Activated CD8-positive, alpha-beta memory T cell treated with anti-CD3 and anti-CD28 coated beads for 48 hours (primary cell): ENCODE measurements around the gene COL23A1.

Experiments
- DNase-seq, 3 experiments: peaks; one replicate each; pipeline ENCODE4 v3.0.0-alpha.2; 2020; ENCODE audit warnings: low read depth in 2 of 3, low spot score in 2 of 3

Gene COL23A1

DNA sequence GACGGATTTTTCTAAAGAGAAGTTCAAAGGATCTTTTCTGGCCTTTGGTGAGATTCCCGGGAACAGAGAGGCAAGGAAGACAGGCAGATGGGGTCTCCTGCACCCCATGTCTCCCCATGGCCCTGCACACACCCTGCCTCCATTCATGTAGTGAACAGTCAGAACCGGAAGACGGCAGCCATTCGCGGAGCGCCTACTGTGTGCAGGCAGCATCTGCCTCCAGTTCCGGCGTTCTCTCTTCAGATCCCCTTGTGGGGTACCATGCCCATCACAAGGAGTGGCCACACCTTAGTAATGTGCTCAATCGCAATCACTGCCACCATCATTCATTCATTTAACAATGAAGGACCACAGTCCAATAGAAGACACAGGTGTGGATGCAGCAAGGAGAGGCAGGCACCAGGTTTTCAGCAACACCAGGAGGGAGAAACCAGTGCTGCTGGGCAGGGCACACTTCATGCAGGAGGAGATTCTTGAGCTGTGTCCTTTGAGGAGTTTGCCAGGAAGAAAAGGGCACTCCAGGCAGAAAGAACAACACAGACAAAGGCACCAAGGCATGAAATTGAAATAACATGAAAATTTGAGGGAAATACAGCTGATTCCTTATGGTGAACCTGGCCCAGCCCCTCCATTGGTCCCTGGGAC lies 186.1 kb downstream of the COL23A1 start:
- no peak for DNase-seq

GRCh38 chr5:178403351-178403750 lies 186.8 kb downstream of the COL23A1 start:
- DNase-seq: no peak

DNA sequence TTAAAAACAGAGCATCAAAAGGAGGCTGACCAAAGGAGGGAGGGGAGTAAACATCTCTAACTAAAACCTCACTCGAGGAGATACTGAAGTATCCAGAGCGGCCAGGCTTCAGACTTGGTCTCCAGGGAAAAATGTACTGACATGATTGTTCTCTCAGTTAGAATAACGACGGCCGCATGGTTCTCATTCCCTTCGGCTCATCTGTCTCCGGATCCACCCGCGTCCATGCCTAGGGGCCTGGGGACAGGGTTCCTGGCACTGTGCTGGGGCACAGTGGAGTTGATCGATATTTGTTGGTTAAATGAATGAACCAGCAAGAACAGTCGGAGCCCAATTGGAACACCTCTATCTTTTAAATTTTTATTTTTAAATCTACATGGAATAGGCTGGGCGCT lies 190.5 kb downstream of the COL23A1 start:
- no peak for DNase-seq

- DNase-seq: no peak
Measured at GRCh38 chr5:178398901-178399700, 191.1 kb downstream of the COL23A1 start.

DNA sequence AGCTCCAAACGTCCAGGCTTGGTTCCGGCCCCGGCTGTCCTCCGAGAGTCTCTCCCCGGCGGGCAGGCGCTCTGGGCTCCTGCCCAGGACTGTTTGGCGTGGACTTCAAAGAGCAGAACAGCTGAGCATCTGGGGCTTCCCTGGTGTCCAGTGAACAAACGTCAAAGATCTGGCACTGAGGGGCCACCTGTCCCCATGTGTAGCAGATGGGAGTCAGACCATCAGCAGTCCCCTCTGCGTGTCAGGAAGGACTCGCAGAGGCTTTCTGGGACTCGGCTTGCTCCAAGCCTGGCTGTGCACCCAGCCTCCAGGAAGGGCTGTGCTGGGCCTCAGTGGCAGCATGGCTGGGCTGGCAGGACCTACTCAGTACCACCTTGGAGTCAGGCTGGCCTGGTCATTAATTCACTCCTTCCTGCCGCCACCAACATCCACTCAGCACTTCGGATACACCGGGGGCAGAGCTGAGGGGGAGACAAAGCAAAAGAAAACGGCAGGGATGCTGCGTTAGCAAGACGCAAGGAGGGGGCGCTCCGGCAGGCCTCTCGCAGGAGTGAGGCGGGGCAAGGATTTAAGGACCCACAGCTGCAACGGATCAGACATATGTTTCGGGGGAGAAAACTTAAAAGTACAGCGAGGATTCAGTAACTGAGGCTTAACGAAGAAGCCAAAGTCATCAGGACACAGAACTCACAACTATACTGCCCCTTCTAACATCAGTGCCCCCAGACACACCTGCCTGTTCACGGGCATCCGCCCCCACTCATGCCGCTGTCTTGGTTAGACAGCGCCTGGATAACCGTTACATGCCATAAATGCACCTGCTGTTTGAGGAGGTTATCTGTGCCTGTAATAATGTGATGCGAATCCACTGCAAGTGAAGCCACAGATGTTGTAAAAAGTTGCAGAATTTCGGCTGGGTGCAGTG lies 193.1 kb downstream of the COL23A1 start:
- DNase-seq: no peak

DNA sequence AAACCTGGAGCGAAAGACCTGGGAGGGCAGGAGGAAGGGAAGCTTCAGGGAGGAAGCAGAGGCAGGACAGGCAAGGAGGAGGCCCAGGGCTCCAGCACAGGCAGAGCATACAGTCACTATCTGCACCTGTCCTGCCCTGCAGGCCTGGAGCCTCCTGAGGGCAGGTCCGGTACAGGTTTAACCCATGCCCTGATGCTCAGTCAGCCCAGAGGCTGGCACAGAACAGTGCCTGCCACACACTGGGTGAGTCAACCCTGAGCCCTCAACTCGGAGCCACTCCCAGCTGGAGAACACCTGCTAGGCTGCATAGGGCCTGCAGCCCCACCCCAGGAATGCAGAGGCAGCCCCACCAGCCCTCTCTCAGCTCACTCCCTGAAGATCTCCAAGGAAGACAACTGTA lies 196.1 kb downstream of the COL23A1 start:
- no peak for DNase-seq

GRCh38 chr5:178392931-178393394 lies 197.2 kb downstream of the COL23A1 start:
- DNase-seq: no peak

GRCh38 chr5:178392386-178392785 lies 197.8 kb downstream of the COL23A1 start:
- no peak for DNase-seq

DNA sequence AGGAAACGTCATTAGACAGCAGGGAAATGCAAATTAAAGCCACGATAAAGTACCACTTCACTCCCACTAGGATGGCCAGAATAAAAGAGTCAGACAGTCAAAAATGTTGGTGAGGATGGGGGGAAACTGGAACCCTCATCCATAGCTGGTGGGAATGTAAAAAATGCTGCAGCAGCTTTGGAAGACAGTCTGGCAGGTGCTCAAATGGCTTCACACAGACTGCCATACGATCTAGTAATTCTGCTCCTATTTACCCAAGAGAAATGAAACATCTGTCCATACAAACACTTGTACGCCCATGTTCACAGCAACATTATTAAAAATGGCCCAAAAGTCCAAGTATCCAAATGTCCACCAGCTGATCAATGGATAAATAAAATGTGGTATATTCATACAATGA lies 198.7 kb downstream of the COL23A1 start:
- no peak for DNase-seq

- DNase-seq: no peak
Measured at GRCh38 chr5:178389796-178390195, 200.4 kb downstream of the COL23A1 start.

- DNase-seq: no peak
Measured at GRCh38 chr5:178389026-178389729, 201.0 kb downstream of the COL23A1 start.

GRCh38 chr5:178388386-178389025 lies 201.7 kb downstream of the COL23A1 start:
- no peak for DNase-seq

- DNase-seq: no peak
Measured at GRCh38 chr5:178387856-178388190, 202.4 kb downstream of the COL23A1 start.

DNA sequence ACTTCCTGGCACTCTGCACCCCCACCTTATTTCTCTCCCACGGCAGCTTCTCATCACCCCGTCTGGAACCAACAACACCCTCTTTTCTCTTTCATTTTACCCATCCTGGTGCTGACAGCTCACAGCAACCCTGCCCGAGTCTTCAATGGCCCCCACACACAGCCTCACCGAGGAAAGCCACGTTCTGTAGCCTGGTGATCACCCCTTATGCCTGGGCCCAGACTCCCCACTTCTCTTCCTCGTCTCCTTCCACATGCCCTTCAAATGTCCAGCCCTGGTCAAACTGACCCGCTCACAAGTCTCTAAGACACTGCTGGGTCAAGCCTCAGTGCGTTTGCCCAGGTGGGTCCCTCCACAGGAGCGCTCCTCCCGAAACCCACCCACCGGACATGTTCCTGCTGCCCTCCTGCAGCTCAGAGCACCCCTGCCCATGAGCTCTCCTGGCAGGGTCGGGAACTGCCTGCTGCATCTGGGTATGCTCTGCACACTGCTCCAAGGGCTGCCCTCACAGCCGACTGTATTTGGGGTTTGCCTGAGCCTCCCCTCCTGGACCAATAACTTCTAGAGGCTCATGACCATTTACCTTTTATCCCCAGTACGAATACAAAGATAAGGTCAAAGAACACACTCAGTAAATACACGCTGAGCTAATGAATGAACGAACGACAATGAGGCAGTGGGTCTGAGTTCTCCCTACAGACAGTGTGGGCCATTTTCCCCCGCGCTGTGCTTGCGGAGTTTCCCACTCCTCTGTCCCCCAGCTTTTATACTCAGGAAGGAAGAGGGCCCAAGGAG lies 202.9 kb downstream of the COL23A1 start:
- no peak for DNase-seq

GRCh38 chr5:178386336-178386931 lies 203.8 kb downstream of the COL23A1 start:
- no peak for DNase-seq

GRCh38 chr5:178385496-178385890 lies 204.7 kb downstream of the COL23A1 start:
- no peak for DNase-seq

GRCh38 chr5:178384816-178385495 lies 205.2 kb downstream of the COL23A1 start:
- no peak for DNase-seq

GRCh38 chr5:178383919-178384815 lies 206.0 kb downstream of the COL23A1 start:
- no peak for DNase-seq
